ENCODE measurements around the gene DKKL1.

Gene DKKL1

DNA sequence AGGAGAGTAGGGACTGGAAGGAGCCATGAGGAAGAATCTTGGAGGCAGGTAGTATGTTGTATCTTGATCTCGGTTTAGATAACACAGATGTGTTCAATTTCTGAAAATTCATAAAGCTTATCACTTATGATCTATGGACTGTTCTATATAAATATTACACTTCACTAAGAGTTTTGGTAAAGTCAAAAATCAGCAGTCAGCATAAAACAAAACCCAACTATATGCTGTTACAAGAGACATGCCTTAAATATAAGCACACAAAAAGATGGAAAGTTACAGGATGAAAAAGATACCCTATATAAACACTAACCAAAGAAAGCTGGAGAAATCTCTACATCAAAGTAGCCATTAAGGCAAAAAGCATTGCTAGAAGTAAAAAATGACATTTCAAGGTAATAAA, 19.9 kb downstream of the DKKL1 start:
- DNase-seq (ENCODE audit: low spot score) = no peak
- TF ChIP-seq, protein P1, sequence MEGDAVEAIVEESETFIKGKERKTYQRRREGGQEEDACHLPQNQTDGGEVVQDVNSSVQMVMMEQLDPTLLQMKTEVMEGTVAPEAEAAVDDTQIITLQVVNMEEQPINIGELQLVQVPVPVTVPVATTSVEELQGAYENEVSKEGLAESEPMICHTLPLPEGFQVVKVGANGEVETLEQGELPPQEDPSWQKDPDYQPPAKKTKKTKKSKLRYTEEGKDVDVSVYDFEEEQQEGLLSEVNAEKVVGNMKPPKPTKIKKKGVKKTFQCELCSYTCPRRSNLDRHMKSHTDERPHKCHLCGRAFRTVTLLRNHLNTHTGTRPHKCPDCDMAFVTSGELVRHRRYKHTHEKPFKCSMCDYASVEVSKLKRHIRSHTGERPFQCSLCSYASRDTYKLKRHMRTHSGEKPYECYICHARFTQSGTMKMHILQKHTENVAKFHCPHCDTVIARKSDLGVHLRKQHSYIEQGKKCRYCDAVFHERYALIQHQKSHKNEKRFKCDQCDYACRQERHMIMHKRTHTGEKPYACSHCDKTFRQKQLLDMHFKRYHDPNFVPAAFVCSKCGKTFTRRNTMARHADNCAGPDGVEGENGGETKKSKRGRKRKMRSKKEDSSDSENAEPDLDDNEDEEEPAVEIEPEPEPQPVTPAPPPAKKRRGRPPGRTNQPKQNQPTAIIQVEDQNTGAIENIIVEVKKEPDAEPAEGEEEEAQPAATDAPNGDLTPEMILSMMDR (IDR thresholded peaks at IDR 0.05; ENCODE audit: extremely low read depth, missing control alignments) = no peak

DNA sequence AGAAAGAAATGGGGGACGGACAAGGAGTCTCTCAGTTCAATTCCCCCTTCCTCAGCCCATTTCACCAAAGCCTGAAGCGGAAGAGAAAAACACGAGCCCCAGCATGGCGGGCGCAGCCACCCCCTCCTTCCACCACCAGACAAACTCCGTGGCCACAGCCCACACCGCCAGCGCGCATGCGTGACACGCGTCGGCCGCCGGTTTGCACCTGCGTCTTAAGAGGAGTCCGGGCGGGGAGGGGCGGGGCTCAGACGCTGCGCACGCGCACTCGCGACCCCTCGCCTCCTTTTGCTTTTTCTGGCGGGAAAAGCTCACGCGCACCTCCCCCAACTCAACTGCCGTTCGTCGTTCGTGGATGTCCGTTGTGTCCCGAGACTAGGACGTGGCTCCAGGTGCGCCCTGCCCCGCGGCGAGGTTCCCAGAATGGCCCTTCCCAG, 24.3 kb downstream of the DKKL1 start, which contains the start of gene KASH5:
TSS of gene KASH5 (plus strand) at position 314 of the 437 bp plus-strand sequence. CDS start 2,635 bp downstream, outside the sequence.
- peak; percentile 84 for DNase-seq (ENCODE audit: low spot score)
- TF ChIP-seq, protein P1 (IDR thresholded peaks at IDR 0.05; ENCODE audit: extremely low read depth, missing control alignments) = no peak

DNA sequence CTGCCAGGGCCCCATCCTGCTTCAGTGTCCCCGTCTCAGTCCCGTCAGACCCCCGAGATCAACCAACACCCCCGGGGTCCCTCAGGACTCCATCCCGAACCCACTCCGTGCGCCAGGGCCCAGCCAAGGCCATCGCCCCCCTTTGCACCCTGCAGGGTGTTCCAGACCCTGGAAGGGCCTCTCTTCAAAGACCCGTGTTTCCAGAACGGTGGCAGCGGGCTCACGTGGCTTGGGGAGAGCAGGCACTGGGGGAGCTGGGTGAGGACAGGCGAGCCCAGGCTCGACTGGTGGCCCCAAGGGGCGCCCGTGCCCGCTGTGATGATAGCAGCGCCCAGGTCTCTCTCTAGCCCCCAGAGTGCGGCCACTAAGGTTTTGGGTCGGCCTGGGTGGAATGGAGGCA, 25.7 kb downstream of the DKKL1 start:
- TF ChIP-seq, protein P1 (IDR thresholded peaks at IDR 0.05; ENCODE audit: extremely low read depth, missing control alignments) = no peak

DNA sequence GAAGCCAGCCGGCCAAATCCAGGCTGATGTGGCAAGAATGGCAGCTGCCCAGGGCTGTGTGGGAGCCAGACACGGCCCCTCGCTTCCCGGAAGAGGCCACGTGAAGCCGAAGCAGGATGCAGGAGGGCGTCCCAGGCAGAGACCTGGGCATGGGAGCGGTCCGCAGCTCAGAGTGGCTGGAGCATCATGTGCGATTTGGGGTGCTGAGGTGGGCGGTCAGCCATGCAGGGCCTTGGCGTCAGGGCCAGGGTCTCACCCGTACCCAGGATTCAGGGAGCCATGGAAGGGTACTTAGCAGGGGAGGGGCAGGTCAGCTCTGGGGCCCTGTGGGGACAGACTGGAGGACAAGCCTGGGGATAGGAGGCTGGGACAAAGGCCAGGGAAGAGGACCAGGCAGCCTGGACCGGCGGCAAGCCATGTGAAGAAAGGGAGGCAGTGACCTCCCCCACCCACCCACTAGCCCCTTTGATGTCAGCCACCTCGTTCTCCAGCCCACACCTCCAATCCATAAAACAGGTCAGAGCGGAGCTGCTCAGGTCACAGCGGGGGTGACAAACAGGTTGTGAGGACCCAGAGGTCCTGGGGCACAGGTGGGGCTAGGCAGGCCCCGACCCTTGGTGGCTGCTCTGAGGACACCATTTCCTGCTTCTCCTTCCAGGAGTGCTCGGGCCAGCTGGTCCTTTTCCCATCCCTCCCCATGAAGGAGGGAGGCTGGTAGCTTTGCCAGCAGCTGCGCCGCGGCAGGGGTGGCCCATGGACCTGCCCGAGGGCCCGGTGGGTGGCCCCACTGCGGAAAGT, 26.7 kb downstream of the DKKL1 start:
- TF ChIP-seq, protein P1 (IDR thresholded peaks at IDR 0.05; ENCODE audit: extremely low read depth, missing control alignments) = no peak
- DNase-seq (ENCODE audit: low spot score) = no peak

More for the DNA sequence above, 25.7 kb downstream of the DKKL1 start:
- no peak for DNase-seq (ENCODE audit: low spot score)

DNA sequence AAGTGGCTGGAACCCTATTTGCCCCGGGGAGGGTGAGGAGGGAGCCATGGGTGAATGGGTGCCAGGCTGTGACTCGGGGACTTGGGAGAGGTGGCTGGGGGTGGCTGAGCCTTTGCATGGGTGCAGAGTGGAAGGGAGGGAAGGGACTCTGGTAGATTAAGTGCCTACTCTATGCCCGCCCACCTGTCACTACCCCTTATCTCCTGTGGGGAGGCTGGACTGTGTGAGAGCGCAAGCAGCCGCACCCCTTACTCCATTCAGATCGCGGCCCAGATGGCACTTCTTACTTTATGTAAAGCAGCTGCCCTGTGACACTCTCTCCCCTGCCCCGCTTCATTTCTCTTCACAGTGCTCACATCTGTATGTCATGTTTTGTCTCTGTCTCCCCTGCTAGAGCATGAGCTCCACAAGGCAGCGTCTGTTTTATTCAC, 27.3 kb downstream of the DKKL1 start:
- DNase-seq (ENCODE audit: low spot score) = no peak
- TF ChIP-seq, protein P1 (IDR thresholded peaks at IDR 0.05; ENCODE audit: extremely low read depth, missing control alignments) = no peak

DNA sequence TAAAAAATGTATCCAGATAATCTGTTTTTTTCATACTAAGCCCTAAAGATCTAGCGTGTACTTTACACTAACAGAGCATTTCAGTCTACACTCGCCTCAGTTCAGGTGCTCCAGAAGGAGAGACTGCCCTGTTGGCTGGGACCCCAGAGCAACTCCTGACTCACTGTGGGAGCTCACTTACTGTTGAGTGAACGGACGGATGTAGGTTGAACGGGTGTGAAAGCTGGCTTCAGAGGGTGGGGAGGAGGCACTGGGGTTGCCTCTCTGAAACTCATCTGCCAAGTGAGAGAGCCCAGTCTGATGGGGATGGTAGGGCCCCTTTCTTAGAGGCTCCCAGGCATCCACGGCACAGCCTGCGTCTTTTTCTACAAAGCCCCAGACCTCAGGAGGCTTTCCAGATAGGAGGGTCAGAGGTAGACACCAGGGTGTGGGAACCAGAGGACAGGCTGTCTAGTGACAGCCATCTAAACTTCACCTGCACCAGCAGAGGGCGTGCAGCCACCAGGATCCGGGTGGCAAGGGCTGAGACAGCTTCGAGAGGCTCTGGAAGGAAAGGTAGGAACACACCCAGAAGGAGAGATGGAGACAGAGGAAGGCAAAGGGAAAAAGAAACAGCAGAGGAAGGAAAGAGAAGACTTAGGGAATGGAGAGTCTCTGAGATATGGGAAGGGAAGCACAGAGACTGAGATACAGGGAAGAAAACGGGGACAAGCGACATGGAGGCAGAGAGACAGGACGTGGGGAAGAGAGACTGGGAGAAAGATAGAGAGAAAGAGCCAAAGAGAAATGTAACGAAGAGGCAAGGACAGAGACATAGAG, 28.1 kb downstream of the DKKL1 start:
- TF ChIP-seq, protein P1 (IDR thresholded peaks at IDR 0.05; ENCODE audit: extremely low read depth, missing control alignments) = peak; percentile 70
- DNase-seq (ENCODE audit: low spot score) = peak; percentile 89

DNA sequence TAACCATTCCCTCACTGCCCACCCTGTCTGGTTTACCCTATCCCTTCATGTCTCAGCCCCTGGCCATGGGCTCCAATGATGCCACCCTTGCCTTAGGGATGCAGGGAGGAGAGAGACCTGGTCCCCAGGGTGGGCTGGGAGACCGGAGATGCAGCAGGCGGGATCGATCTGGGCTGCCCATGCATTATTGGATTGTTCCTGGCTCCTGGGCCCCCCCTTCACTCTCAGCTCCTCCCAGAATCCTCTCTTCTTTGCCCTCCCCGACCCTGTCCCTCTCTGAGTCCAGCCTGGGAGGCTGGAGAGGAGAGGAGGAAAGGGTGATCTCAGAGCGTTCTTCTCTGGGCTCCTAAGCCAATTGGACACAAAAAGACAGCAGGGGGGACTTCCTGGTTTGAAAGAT, 30.2 kb downstream of the DKKL1 start:
- no peak for DNase-seq (ENCODE audit: low spot score)
- TF ChIP-seq, protein P1 (IDR thresholded peaks at IDR 0.05; ENCODE audit: extremely low read depth, missing control alignments) = no peak
